ES-I3 (cell line): ENCODE results near the gene THSD4.
A peak's percentile ranks its signal among the peaks of the same experiment; 100 is the strongest.

Source experiments
- H3K36me3 ChIP-seq: 2 replicates; pipeline ENCODE4 v1.6.1; 2013; ENCODE audit warnings: mild to moderate bottlenecking, low read length, control low read depth, moderate library complexity; ENCODE audit not compliant: insufficient read depth
- H3K4me1 ChIP-seq: 2 replicates; pipeline ENCODE4 v1.6.1; 2013; ENCODE audit warnings: mild to moderate bottlenecking, control low read depth, low read length; ENCODE audit not compliant: insufficient read depth
- H3K9ac ChIP-seq: 2 replicates; pipeline ENCODE4 v1.6.1; 2013; ENCODE audit warnings: low read depth, mild to moderate bottlenecking, low read length, moderate library complexity
- H3K9me3 ChIP-seq: 2 replicates; pipeline ENCODE4 v1.6.1; 2013; ENCODE audit warnings: mild to moderate bottlenecking, low read length, moderate library complexity; ENCODE audit not compliant: control insufficient read depth, insufficient read depth

THSD4 gene

GRCh38 chr15:71379893-71380292, 264.6 kb downstream of the THSD4 start:
- H3K9me3 ChIP-seq: no peaks in the 10 kb centered on the region
- no peaks in the 10 kb centered on the region for H3K36me3 ChIP-seq
- H3K4me1 ChIP-seq: peaks cover 7% of the 10 kb centered on the region; the same call in 1 of the 2 replicates
- no peak overlapping the region for H3K9ac ChIP-seq

DNA sequence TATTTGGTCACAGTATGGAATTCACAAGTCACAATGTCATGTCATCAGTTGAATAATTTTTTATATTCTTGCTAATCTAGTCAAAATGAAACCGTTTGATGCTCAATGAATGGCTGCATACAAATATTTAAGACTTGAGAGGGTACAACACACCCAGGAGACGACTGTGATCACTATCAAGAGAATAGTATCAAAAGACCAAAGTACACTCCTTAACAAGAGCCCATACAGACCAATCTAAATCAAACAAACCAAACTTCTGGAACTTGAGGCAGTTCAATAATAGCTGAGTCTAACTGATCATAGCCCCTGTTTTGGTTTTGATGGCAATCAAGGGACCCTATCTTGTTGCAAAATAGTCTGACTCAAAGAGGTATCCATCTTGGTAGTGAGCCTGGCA, 265.1 kb downstream of the THSD4 start:
- no peak overlapping the region for H3K9ac ChIP-seq
- no peaks in the 10 kb centered on the region; the same call in 1 of the 2 replicates for H3K9me3 ChIP-seq
- no peaks in the 10 kb centered on the region for H3K36me3 ChIP-seq
- H3K4me1 ChIP-seq: peaks cover 12% of the 10 kb centered on the region

DNA sequence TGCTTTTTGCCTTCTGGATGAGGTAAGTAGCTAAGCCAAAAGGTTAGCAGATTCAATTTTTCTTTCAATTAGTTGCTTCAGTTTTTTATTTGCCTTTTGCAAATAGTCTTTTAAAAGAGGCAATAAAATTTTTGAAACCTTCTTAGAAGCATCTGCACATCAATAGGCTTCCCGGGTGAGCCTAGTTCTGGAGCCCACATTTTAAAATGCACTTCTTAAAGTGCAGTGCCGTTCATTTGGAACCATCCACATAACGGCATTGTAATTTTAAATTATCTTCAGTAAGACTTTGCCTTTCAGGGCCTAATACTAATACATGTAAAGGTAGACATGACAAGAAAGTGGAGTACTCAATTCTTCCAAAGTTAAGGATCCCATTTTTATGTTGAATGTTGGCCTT, 269.2 kb downstream of the THSD4 start:
- Histone ChIP-seq H3K9ac (no peak overlapping the region), H3K9me3 (peaks cover 3% of the 10 kb centered on the region; the same call in 1 of the 2 replicates), H3K4me1 (peaks cover 37% of the 10 kb centered on the region), H3K36me3 (no peaks in the 10 kb centered on the region)

- H3K36me3 ChIP-seq: no peaks in the 10 kb centered on the region
- H3K9me3 ChIP-seq: peaks cover 3% of the 10 kb centered on the region; the same call in 1 of the 2 replicates
- peaks cover 37% of the 10 kb centered on the region for H3K4me1 ChIP-seq
- H3K9ac ChIP-seq: no peak overlapping the region
Observed at GRCh38 chr15:71385026-71385425, 269.8 kb downstream of the THSD4 start.

DNA sequence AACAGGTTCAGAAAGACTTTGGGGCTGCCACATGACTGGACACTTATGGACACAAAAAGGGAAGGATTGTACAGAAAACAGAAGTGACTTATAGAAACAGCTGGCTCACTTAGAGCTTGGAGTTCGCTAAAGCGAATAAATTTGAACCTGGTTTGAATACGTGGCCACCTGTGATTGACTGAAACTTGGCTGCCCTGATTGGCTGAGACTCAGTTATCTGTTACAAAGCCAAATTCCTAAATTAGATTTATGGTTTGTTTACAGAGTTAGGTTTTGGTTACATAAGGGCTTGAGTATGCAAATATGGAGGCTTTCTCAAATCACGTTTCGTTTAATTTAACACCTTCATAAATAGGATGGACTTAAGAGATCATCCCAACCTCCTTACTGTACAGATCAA, 270.2 kb downstream of the THSD4 start:
- Histone ChIP-seq H3K9ac (no peak overlapping the region), H3K36me3 (no peaks in the 10 kb centered on the region), H3K9me3 (peaks cover 3% of the 10 kb centered on the region; the same call in 1 of the 2 replicates), H3K4me1 (peaks cover 37% of the 10 kb centered on the region)

DNA sequence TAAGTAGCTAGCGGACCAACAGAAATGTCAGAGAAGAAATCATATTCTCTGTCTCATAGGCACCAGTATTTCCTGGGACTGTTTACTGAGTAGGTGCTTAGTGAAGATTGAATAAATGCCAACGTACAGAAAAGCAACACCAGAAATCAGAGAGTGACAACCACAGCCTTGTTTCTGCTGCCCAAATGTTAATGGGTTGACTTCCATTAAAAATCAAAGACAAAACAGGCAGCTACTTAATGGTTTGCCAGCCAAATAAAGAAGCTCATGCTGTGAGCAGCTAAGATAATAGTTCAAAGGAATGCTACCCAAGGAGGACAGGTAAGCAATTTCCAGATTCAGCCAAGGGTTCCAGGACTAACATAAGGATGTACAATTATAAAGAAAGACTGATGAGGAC, 270.7 kb downstream of the THSD4 start:
- H3K9me3 ChIP-seq: peaks cover 3% of the 10 kb centered on the region; the same call in 1 of the 2 replicates
- no peak overlapping the region for H3K9ac ChIP-seq
- no peaks in the 10 kb centered on the region for H3K36me3 ChIP-seq
- H3K4me1 ChIP-seq: peaks cover 37% of the 10 kb centered on the region

DNA sequence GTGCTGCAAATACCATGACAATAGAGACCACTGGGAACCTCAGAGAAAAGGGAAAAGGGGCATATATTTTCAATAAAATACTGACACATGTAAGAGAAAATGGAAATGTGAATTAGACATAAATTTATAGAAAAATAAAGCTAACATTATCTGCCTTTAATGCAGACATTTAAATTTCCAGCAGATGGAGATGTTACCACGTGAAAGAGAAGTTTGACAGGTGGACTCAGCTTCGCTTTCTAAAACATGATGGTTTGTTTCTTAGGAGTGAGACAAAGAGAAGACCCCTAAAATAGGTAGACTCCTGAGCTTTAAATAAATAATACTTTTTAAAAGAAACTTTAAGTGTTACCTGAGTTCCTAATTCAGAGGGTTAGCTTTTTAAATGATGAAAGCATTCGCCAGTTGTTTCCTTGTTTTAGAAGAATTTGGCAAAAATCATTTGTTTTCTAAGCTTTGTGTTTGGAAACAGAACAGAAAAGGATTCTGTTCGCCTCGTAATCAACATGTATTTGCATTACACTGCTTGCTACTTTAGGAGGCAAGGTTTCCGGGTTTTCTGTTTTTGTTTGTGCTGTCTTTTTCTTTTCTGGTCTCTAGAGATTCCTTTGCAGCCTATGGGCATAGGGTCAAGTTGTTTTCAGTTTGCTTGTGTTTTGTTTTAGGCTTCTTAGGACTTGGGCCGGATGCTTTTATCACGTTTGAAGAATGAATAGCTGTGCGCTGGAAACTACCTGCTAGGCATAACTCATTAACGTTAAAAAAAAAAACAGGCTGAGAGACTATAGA, 271.4 kb downstream of the THSD4 start:
- no peaks in the 10 kb centered on the region for H3K36me3 ChIP-seq
- H3K9me3 ChIP-seq: peaks cover 3% of the 10 kb centered on the region; the same call in 1 of the 2 replicates
- peaks cover 37% of the 10 kb centered on the region for H3K4me1 ChIP-seq
- 0 out of 2 replicates have a peak overlapping the region, but pooled peaks have one; percentile 11 for H3K9ac ChIP-seq

DNA sequence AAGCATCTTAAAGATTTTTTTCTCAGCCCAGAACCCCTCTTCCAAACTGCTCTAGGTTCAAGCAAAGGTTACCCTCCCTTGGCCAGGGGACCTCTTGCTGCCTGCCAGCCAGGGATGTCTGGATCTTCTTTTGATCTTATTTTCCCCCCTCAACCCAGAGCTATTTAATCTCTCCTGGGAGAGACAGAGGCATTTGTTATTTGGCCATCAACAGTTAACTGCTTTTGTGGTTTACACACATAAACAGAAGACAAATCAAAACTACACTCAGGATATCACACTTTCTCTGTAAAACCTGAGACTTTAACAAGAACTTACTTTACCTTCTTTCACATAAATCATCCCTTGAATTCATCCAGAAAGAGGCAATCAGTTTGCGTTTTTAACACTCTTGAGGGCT, 272.5 kb downstream of the THSD4 start:
- no peak overlapping the region for H3K9ac ChIP-seq
- H3K4me1 ChIP-seq: peaks cover 39% of the 10 kb centered on the region
- no peaks in the 10 kb centered on the region for H3K36me3 ChIP-seq
- H3K9me3 ChIP-seq: peaks cover 3% of the 10 kb centered on the region; the same call in 1 of the 2 replicates

- H3K36me3 ChIP-seq: no peaks in the 10 kb centered on the region
- H3K9ac ChIP-seq: no peak overlapping the region
- peaks cover 32% of the 10 kb centered on the region for H3K4me1 ChIP-seq
- H3K9me3 ChIP-seq: peaks cover 3% of the 10 kb centered on the region; the same call in 1 of the 2 replicates
Observed at GRCh38 chr15:71390096-71390495, 274.8 kb downstream of the THSD4 start.

DNA sequence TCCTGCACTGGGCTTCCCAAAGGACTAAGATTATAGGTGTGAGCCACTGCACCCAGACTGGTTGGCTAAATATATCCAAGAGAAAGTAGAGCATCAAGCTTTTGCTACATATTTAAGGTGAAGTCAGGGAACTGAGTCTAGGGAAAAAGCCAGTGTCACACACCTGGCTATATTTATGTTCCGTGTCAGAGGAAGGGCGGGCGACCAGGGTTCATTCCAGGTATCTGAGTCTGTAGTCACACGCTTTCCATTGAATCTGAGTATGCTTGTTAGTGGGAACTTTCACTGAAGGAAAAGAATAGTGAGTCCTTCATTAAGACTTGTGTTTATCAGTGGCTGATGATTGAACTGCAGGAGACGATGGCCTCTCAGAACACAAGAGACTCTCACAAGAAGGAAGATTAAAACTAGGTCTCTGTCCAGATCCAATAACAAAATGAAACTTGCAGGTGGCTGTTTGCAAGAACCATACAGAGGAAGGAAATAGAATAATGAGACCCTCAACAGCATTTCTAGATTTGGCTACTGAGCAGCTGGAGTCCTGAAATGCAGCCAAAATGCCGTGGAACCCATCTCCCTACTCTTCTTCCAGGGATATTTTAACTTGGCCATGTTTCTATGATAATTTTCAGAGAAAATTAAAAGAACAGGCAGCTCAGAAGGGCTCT, 276.3 kb downstream of the THSD4 start:
- Histone ChIP-seq H3K9ac (no peak overlapping the region), H3K9me3 (peaks cover 3% of the 10 kb centered on the region; the same call in 1 of the 2 replicates), H3K4me1 (peaks cover 18% of the 10 kb centered on the region), H3K36me3 (no peaks in the 10 kb centered on the region)

- Histone ChIP-seq H3K36me3 (no peaks in the 10 kb centered on the region), H3K4me1 (peaks cover 11% of the 10 kb centered on the region), H3K9me3 (peaks cover 3% of the 10 kb centered on the region; the same call in 1 of the 2 replicates), H3K9ac (no peak overlapping the region)
Observed at GRCh38 chr15:71392861-71393283, 277.6 kb downstream of the THSD4 start.

- Histone ChIP-seq H3K36me3 (no peaks in the 10 kb centered on the region), H3K4me1 (peaks cover 6% of the 10 kb centered on the region; the same call in 1 of the 2 replicates), H3K9me3 (peaks cover 3% of the 10 kb centered on the region; the same call in 1 of the 2 replicates), H3K9ac (no peak overlapping the region)
Observed at GRCh38 chr15:71393383-71393782, 278.1 kb downstream of the THSD4 start.

GRCh38 chr15:71396536-71397125, 281.4 kb downstream of the THSD4 start:
- 0 out of 2 replicates have a peak, but pooled peaks cover 4% of the 10 kb centered on the region for H3K4me1 ChIP-seq
- H3K9me3 ChIP-seq: no peaks in the 10 kb centered on the region
- H3K9ac ChIP-seq: no peak overlapping the region
- no peaks in the 10 kb centered on the region for H3K36me3 ChIP-seq

DNA sequence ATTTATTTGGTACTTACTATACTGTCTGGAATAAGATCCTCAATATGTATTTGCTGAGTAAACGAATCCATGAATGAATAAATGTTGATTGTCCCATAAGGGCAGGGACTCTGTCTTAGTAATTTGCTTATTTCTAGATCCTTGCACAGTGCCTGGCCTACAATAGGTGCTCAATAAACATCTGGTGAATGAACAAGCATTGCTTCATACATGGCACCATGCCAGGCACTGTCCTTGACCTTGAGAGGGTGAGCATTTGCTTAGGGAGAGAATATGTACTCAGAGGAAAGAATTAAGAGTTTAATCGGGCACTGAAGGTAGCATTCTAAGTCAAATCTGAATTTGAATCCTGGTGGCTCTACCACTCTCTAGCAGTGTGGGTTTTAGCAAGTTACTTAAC, 282.1 kb downstream of the THSD4 start:
- H3K9ac ChIP-seq: no peak overlapping the region
- no peaks in the 10 kb centered on the region for H3K9me3 ChIP-seq
- H3K36me3 ChIP-seq: no peaks in the 10 kb centered on the region
- H3K4me1 ChIP-seq: 0 out of 2 replicates have a peak, but pooled peaks cover 4% of the 10 kb centered on the region
